OCI-LY1 (cell line): ENCODE results near the gene GRB10.

Experiments
- H2AFZ ChIP-seq: fragments of 200-600 bp; sonication (generic), shearing (Covaris generic); 2 replicates; pipeline ENCODE4 v1.6.0; 2014; ENCODE audit warnings: antibody characterized with exemption, mild to moderate bottlenecking, low read length
- H3F3A ChIP-seq: fragments of 200-600 bp; sonication (generic), shearing (Covaris generic); 2 replicates; pipeline ENCODE4 v1.6.0; 2014; ENCODE audit warnings: mild to moderate bottlenecking, antibody characterized with exemption, low read length, moderate library complexity; ENCODE audit not compliant: insufficient read depth
- H3K27ac ChIP-seq: fragments of 200-600 bp; sonication (generic); 2 replicates; pipeline ENCODE4 v1.5.1; 2014; ENCODE audit warnings: low read length, mixed run types, mild to moderate bottlenecking, low read depth; ENCODE audit not compliant: poor library complexity, severe bottlenecking
- H3K27me3 ChIP-seq: fragments of 200-600 bp; sonication (generic); 2 replicates; pipeline ENCODE4 v1.6.0; 2014; ENCODE audit warnings: antibody characterized with exemption, mild to moderate bottlenecking, low read length, moderate library complexity; ENCODE audit not compliant: insufficient read depth
- H3K36me3 ChIP-seq: fragments of 200-600 bp; sonication (generic); 2 replicates; pipeline ENCODE4 v1.6.1; 2014; ENCODE audit warnings: mild to moderate bottlenecking, antibody characterized with exemption, low read length, moderate library complexity, mixed read lengths; ENCODE audit not compliant: insufficient read depth
- H3K4me1 ChIP-seq: fragments of 200-600 bp; sonication (generic); 2 replicates; pipeline ENCODE4 v1.5.1; 2014; ENCODE audit warnings: mild to moderate bottlenecking, low read length, moderate library complexity; ENCODE audit not compliant: insufficient read depth, severe bottlenecking
- H3K4me2 ChIP-seq: fragments of 200-600 bp; sonication (generic), shearing (Covaris generic); 2 replicates; pipeline ENCODE4 v1.6.1; 2014; ENCODE audit warnings: low read length
- H3K4me3 ChIP-seq: fragments of 200-600 bp; sonication (generic); 2 replicates; pipeline ENCODE4 v1.5.1; 2014; ENCODE audit warnings: low read length, low read depth, mild to moderate bottlenecking, mixed read lengths; ENCODE audit not compliant: poor library complexity, severe bottlenecking
- H3K79me2 ChIP-seq: fragments of 200-600 bp; shearing (Covaris generic); 2 replicates; pipeline ENCODE4 v1.6.1; 2016; ENCODE audit warnings: mixed run types, low read length, mixed read lengths; ENCODE audit not compliant: insufficient read depth
- H3K9ac ChIP-seq: fragments of 200-600 bp; sonication (generic), shearing (Covaris generic); 2 replicates; pipeline ENCODE4 v1.6.1; 2014; ENCODE audit warnings: mild to moderate bottlenecking, low read length, mixed read lengths
- H3K9me2 ChIP-seq: fragments of 200-600 bp; sonication (generic), shearing (Covaris generic); 2 replicates; pipeline ENCODE4 v1.6.1; 2014; ENCODE audit warnings: low read depth, mild to moderate bottlenecking, low read length, mixed read lengths
- H3K9me3 ChIP-seq: fragments of 200-600 bp; shearing (Covaris generic); 2 replicates; pipeline ENCODE4 v1.6.1; 2014; ENCODE audit warnings: low read length, mixed read lengths
- H4K20me1 ChIP-seq: fragments of 200-600 bp; sonication (generic), shearing (Covaris generic); 2 replicates; pipeline ENCODE4 v1.6.0; 2016; ENCODE audit warnings: mild to moderate bottlenecking, low read length; ENCODE audit not compliant: insufficient read depth
- EZH2 ChIP-seq: fragments of 200-600 bp; sonication (generic), shearing (Covaris generic); IDR thresholded peaks from 2 replicates; pipeline ENCODE4 v1.8.0; 2017; ENCODE audit warnings: borderline replicate concordance, mixed run types, mild to moderate bottlenecking, antibody characterized with exemption, low read length, moderate library complexity, mixed read lengths
- TF ChIP-seq, protein P1 (sequence below): fragments of 200-600 bp; sonication (generic), shearing (Covaris generic); IDR thresholded peaks from 2 replicates; pipeline ENCODE4 v1.5.1; 2017; ENCODE audit warnings: mild to moderate bottlenecking, antibody characterized with exemption, low read length, moderate library complexity, mixed read lengths

GRB10 gene

DNA sequence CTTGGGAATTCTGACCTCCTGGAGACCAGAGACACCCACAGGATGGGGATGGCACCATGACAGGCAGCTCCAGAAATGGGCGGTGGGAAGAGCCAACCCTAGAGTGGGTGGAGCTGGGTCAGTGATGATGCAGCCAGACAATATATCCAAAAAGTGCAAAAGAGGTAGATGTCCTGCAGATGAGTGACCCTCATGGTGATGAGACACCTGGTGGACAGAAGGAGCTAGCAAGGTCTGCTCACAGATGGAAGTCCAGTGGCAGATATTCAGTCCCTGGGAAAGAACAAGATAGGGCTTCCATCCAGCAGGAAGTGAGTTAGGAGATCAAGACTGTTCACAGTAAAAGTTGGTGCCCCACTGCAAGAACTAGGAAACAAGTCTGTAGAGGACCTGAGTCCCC is 19.2 kb upstream of the GRB10 start:
- no peak overlapping the region for H2AFZ ChIP-seq
- 0 out of 2 replicates have a peak, but pooled peaks cover 4% of the 10 kb centered on the region for H3K27me3 ChIP-seq
- H3K27ac ChIP-seq = no peak overlapping the region
- H3K4me3 ChIP-seq = no peak overlapping the region
- H3K4me2 ChIP-seq = no peak overlapping the region
- no peaks in the 10 kb centered on the region for H3K4me1 ChIP-seq
- no peak overlapping the region for H3K9ac ChIP-seq
- no peaks in the 10 kb centered on the region for H3F3A ChIP-seq
- no peaks in the 10 kb centered on the region for H3K9me3 ChIP-seq
- H3K9me2 ChIP-seq = no peaks in the 10 kb centered on the region
- H3K36me3 ChIP-seq = no peaks in the 10 kb centered on the region
- no peaks in the 10 kb centered on the region for H4K20me1 ChIP-seq
- TF ChIP-seq, protein P1, sequence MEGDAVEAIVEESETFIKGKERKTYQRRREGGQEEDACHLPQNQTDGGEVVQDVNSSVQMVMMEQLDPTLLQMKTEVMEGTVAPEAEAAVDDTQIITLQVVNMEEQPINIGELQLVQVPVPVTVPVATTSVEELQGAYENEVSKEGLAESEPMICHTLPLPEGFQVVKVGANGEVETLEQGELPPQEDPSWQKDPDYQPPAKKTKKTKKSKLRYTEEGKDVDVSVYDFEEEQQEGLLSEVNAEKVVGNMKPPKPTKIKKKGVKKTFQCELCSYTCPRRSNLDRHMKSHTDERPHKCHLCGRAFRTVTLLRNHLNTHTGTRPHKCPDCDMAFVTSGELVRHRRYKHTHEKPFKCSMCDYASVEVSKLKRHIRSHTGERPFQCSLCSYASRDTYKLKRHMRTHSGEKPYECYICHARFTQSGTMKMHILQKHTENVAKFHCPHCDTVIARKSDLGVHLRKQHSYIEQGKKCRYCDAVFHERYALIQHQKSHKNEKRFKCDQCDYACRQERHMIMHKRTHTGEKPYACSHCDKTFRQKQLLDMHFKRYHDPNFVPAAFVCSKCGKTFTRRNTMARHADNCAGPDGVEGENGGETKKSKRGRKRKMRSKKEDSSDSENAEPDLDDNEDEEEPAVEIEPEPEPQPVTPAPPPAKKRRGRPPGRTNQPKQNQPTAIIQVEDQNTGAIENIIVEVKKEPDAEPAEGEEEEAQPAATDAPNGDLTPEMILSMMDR = no peak
- no peak for TF ChIP-seq EZH2
- H3K79me2 ChIP-seq = no peaks in the 10 kb centered on the region

DNA sequence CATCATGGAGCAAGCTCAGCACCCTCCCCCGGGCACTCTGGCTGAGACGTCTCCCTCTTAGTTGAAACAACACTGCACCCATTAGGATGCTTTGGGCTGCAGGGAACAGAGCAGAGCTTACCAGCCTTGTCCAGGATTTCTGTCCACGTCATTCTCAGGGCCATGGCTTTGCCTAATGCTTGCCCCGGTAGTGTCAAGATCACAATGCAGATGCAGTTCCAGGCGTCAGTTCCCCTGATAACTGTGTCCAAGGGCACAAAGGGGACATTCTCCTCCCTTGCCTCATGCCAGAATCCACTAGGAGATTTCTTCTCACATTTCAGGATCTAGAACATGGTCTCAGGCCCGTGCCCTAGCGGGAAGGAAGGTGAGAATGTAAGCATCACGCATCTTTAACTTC is 17.2 kb upstream of the GRB10 start:
- Histone ChIP-seq H3F3A (no peaks in the 10 kb centered on the region), H3K79me2 (no peaks in the 10 kb centered on the region), H3K9me2 (no peaks in the 10 kb centered on the region), H3K27me3 (no peaks in the 10 kb centered on the region), H3K4me3 (no peak overlapping the region), H3K9ac (no peak overlapping the region), H3K4me1 (no peaks in the 10 kb centered on the region), H3K27ac (no peak overlapping the region), H3K36me3 (no peaks in the 10 kb centered on the region), H3K9me3 (no peaks in the 10 kb centered on the region), H4K20me1 (no peaks in the 10 kb centered on the region), H2AFZ (no peak overlapping the region), H3K4me2 (no peak overlapping the region)
- TF ChIP-seq EZH2 = no peak
- TF ChIP-seq, protein P1 = no peak

DNA sequence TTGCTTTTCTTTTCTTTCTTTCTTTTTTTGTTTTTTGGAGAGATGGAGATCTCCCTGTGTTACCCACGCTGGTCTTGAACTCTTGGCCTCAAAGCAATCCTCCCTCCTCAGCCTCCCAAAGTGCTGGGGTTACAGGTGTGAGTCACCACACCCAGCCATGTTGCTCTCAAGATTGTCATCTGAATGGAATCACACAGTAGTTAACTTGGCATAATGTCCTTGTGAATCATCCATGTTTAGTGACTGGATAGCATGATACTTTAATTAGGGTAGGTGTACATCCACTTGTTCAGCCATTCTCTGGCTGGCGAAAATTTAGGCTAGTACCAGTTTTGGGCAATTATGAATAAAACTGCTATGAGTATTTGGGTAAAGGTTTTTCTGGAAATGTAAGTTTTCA is 15.4 kb upstream of the GRB10 start:
- Histone ChIP-seq H3K4me3 (no peak overlapping the region), H3F3A (no peaks in the 10 kb centered on the region), H2AFZ (no peak overlapping the region), H3K27ac (no peak overlapping the region), H3K4me2 (no peak overlapping the region), H3K27me3 (no peaks in the 10 kb centered on the region), H3K9ac (no peak overlapping the region), H3K9me3 (no peaks in the 10 kb centered on the region), H4K20me1 (no peaks in the 10 kb centered on the region), H3K9me2 (no peaks in the 10 kb centered on the region), H3K4me1 (no peaks in the 10 kb centered on the region), H3K36me3 (no peaks in the 10 kb centered on the region), H3K79me2 (no peaks in the 10 kb centered on the region)
- TF ChIP-seq, protein P1 = no peak
- no peak for TF ChIP-seq EZH2
